Kidney (tissue), 14 donors: ENCODE data around the gene RAET1E. TPM values are rescaled to one million over a fixed set of nuclear protein-coding genes. Genes with fewer than 3 reads are reported as not detected.

Source experiments
- DNase-seq, 5 donors: peaks; one replicate each; pipeline ENCODE4 v3.0.0-alpha.2; 2013 to 2020
- FAIRE-seq: peaks from 2 replicates; lab custom pipeline; 2012; peaks lifted over from hg19 to GRCh38; lab: Jason Lieb, UNC
- H3K27ac ChIP-seq, 2 donors: one replicate each; pipeline ENCODE4 v1.7.0; 2013; ENCODE audit warnings: low read depth in 2 of 2, low read length in 2 of 2, inconsistent platforms in 1 of 2
- H3K27me3 ChIP-seq: one replicate; pipeline ENCODE4 v1.7.1; 2013; ENCODE audit warnings: low read length, inconsistent platforms; ENCODE audit not compliant: control insufficient read depth, insufficient read depth
- H3K36me3 ChIP-seq, 3 donors: one replicate each; pipeline versions ENCODE4 v1.7.0 to v1.7.1; 2013; ENCODE audit warnings: low read length in 3 of 3, control low read depth in 1 of 3, inconsistent platforms in 1 of 3; ENCODE audit not compliant: insufficient read depth in 3 of 3, control insufficient read depth in 2 of 3
- H3K4me1 ChIP-seq, 3 donors: one replicate each; pipeline versions ENCODE4 v1.7.0 to v1.7.1; 2013; ENCODE audit warnings: low read length in 3 of 3, inconsistent platforms in 1 of 3, low read depth in 1 of 3; ENCODE audit not compliant: control insufficient read depth in 2 of 3, insufficient read depth in 2 of 3
- H3K4me3 ChIP-seq, 3 donors: one replicate each; pipeline versions ENCODE4 v1.7.0 to v1.8.1; 2013; ENCODE audit warnings: low read length in 3 of 3, control low read depth in 1 of 3, inconsistent platforms in 1 of 3
- H3K9ac ChIP-seq, 3 donors: one replicate each; pipeline versions ENCODE4 v1.7.0 to v1.7.1; 2013; ENCODE audit warnings: low read length in 3 of 3, control low read depth in 1 of 3, inconsistent platforms in 1 of 3
- H3K9me3 ChIP-seq, 3 donors: one replicate each; pipeline versions ENCODE4 v1.7.0 to v1.7.1; 2013; ENCODE audit warnings: low read length in 3 of 3, control low read depth in 1 of 3, inconsistent platforms in 1 of 3; ENCODE audit not compliant: control insufficient read depth in 2 of 3, insufficient read depth in 1 of 3
- CTCF ChIP-seq: IDR thresholded peaks from 3 replicates; pipeline ENCODE4 v1.5.1; 2012; ENCODE audit warnings: mild to moderate bottlenecking, moderate library complexity, borderline replicate concordance; ENCODE audit not compliant: insufficient read depth; ENCODE audit errors: extremely low read depth
- intact Hi-C: fragments of 100-400 bp; cut with DNase I; formaldehyde crosslinking; loops from one replicate; pipeline ENCODE4 v1.11.1; 2022
- polyA plus RNA-seq: library from polyadenylated mRNA; stranded (reverse); fragments of 350-450 nt; fragmentation: Illumina TruSeq; extraction: RNeasy Lipid Tissue Mini Kit (QIAGEN cat#74804); gene quantifications from one replicate; pipeline ENCODE4 v1.2.3, GENCODE V29; 2014; ENCODE audit warnings: low read depth, low replicate concordance; ENCODE audit not compliant: insufficient read depth
- total RNA-seq: library from RNA; stranded (reverse); fragmentation: NEBNext Ultra II Directional; extraction: Animal tissue kit (Norgen Biotek cat#: 25700); gene quantifications from one replicate; pipeline ENCODE4 v1.2.1, GENCODE V29; 2021
- donor health status: control.
- donor health status: control.
- donor health status: control.
- donor health status: control.
- donor health status: control.
- donor health status: DM: yes; HTN: yes; CAD: no.
- donor health status: Normal renal cell carcinoma (clear cell type).

RAET1E gene
- total and polyA plus RNA-seq, 2 donors from 2014 or later: 1.0 to 3.1 TPM

DNA sequence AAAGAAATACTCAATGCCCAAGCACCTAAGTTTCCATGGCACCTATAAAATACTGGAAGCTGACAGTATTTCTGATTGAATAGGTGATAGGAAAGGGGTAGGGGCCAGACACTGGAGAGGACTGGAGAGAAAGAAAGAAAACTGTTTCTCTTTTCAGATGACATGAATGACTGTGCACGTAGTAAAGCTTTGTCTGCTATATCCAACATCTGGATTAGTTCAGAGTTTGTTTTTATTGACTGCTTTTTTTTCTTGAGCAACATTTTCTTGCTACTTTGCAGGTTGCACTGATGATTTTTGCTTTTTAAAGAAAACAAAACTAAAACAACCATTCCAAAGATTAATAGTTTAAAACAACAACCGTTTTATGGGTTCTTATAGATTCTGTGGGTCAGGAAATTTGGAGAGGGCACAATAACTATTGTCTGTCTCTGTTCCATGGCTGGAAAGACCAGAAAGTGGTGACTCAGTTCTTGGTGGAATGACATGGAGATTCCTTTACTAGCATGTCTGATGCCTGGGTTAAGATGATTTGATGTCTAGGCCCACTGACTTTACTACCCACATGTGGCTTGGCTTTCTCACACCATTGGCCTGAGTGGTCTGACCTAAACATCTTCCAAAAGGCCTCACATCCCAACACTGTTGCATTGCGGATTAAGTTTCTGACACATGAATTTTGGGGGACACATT lies 21.5 kb downstream of the RAET1E start:
- no peak for TF ChIP-seq CTCF
- no peaks in the 10 kb centered on the region for H3K36me3 ChIP-seq
- intact Hi-C loops: no loop called here
- H3K4me3 ChIP-seq: no peak overlapping the region
- H3K9ac ChIP-seq: no peak overlapping the region
- DNase-seq (no peak), FAIRE-seq (no peak)
- H3K27me3 ChIP-seq: no peaks in the 10 kb centered on the region
- no peaks in the 10 kb centered on the region for H3K4me1 ChIP-seq
- H3K27ac ChIP-seq: no peak overlapping the region
- no peaks in the 10 kb centered on the region for H3K9me3 ChIP-seq

- Histone ChIP-seq H3K9ac (no peak overlapping the region), H3K9me3 (no peaks in the 10 kb centered on the region), H3K4me1 (peaks cover 0 to 5% (median 0%) of the 10 kb centered on the region in 3 donors), H3K4me3 (no peak overlapping the region), H3K27ac (no peak overlapping the region), H3K27me3 (no peaks in the 10 kb centered on the region), H3K36me3 (no peaks in the 10 kb centered on the region)
- DNase-seq (no peak), FAIRE-seq (no peak)
- no peak for TF ChIP-seq CTCF
- intact Hi-C loops: no loop called here
Observed at GRCh38 chr6:149872233-149872632, 25.7 kb downstream of the RAET1E start.

DNA sequence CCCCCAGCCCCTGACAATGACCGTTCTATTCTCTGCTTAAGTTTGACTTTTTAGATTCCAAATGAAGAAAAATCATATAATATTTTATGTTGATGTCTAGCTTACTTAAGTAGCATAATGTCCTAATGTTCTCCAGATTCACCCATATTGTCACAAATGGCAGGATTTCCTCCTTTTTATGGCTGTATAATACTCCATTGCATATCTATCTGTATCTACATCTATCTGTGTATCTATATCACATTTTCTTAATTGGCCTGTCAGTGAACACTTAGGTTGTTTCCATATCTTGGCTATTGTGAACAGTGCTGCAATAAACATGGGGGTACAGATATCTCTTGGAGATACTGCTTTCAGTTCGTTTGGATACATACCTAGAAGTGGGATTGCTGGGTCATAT lies 26.7 kb downstream of the RAET1E start:
- DNase-seq (no peak), FAIRE-seq (no peak)
- Histone ChIP-seq H3K36me3 (no peaks in the 10 kb centered on the region), H3K4me3 (no peak overlapping the region), H3K27ac (no peak overlapping the region), H3K9me3 (no peaks in the 10 kb centered on the region), H3K27me3 (no peaks in the 10 kb centered on the region), H3K9ac (no peak overlapping the region), H3K4me1 (peaks cover 0 to 5% (median 0%) of the 10 kb centered on the region in 3 donors)
- intact Hi-C loops: no loop called here
- TF ChIP-seq CTCF: no peak
